B cell (primary cell): ENCODE data around the gene CUL9. TPM values are rescaled to one million over a fixed set of nuclear protein-coding genes. Genes with fewer than 3 reads are reported as not detected.

Experiments
- ATAC-seq: fragments of 200-7000 bp; cut with Tn5 transposase; one replicate; pipeline ENCODE4 v1.10.0; 2021; ENCODE audit warnings: low read depth, mild to moderate bottlenecking, moderate number of reproducible peaks, moderate library complexity
- CTCF ChIA-PET: fragments of 350-600 bp; sonication (Branson Sonifier 250); formaldehyde crosslinking; loops from one replicate; lab custom pipeline; 2021; ENCODE audit warnings: antibody characterized with exemption, inconsistent platforms; lab: Charles Lee
- POLR2A ChIA-PET: fragments of 350-600 bp; sonication (Branson Sonifier 250); formaldehyde crosslinking; loops from one replicate; lab custom pipeline; 2021; ENCODE audit warnings: antibody characterized with exemption; lab: Charles Lee
- DNase-seq: peaks from one replicate; pipeline ENCODE4 v3.0.0; 2013
- H2AFZ ChIP-seq: 2 replicates; pipeline ENCODE4 v1.6.1; 2012; ENCODE audit warnings: mild to moderate bottlenecking, low read depth, low read length; ENCODE audit not compliant: insufficient read depth, poor library complexity, severe bottlenecking
- H3K27ac ChIP-seq, 2 donors: 1 replicate in 1 of 2; 2 replicates in 1 of 2; pipeline ENCODE4 v1.5.1; 2012 to 2013; ENCODE audit warnings: low read length in 2 of 2, mild to moderate bottlenecking in 2 of 2, moderate library complexity in 1 of 2
- H3K27me3 ChIP-seq, 4 experiments: fragments of 200-600 bp in 1 of 4; sonication (generic) in 1 of 4; replicated peaks in 1 of 4; 1 replicate in 2 of 4; 2 replicates in 2 of 4; pipeline versions ENCODE4 v1.6.1 to v1.7.0; 2013 to 2016; ENCODE audit warnings: low read length in 3 of 4, mild to moderate bottlenecking in 2 of 4, mixed read lengths in 1 of 4, moderate library complexity in 1 of 4; ENCODE audit not compliant: insufficient read depth in 4 of 4, control insufficient read depth in 3 of 4; ENCODE audit errors: control extremely low read depth in 1 of 4
- H3K36me3 ChIP-seq, 2 experiments: replicated peaks in 1 of 2; 1 replicate in 1 of 2; 2 replicates in 1 of 2; pipeline versions ENCODE4 v1.6.1 to v1.7.1; 2013; ENCODE audit warnings: low read length in 1 of 2; ENCODE audit not compliant: insufficient read depth in 2 of 2, control insufficient read depth in 1 of 2; ENCODE audit errors: control extremely low read depth in 1 of 2, extremely low read depth in 1 of 2
- H3K4me1 ChIP-seq, 2 donors: fragments of 200-600 bp in 1 of 2; sonication (generic) in 1 of 2; 1 replicate in 1 of 2; 2 replicates in 1 of 2; pipeline versions ENCODE4 v1.5.1 to v1.6.1; 2013 to 2017; ENCODE audit warnings: low read length in 2 of 2; ENCODE audit not compliant: control insufficient read depth in 2 of 2, insufficient read depth in 2 of 2
- H3K4me2 ChIP-seq: replicated peaks from 2 replicates; pipeline ENCODE3; 2012; ENCODE audit warnings: mild to moderate bottlenecking, low read depth, low read length; ENCODE audit not compliant: poor library complexity, severe bottlenecking
- H3K4me3 ChIP-seq, 5 experiments: fragments of 200-600 bp in 1 of 5; sonication (generic) in 1 of 5; 1 replicate in 3 of 5; 2 replicates in 2 of 5; pipeline versions ENCODE4 v1.5.1 to v1.7.0; 2011 to 2016; ENCODE audit warnings: low read length in 4 of 5, mild to moderate bottlenecking in 4 of 5, low read depth in 2 of 5, control low read depth in 1 of 5, moderate library complexity in 1 of 5; ENCODE audit not compliant: insufficient read depth in 1 of 5; ENCODE audit errors: control extremely low read depth in 1 of 5, extremely low read depth in 1 of 5
- H3K79me2 ChIP-seq: fragments of 200-600 bp; sonication (generic); one replicate; pipeline ENCODE4 v1.6.0; 2016; ENCODE audit warnings: low read length; ENCODE audit not compliant: control insufficient read depth, insufficient read depth
- H3K9ac ChIP-seq: fragments of 200-600 bp; sonication (generic); 2 replicates; pipeline ENCODE4 v1.6.1; 2017; ENCODE audit warnings: mild to moderate bottlenecking, low read length, moderate library complexity
- H3K9me3 ChIP-seq, 3 donors: one replicate each; pipeline versions ENCODE4 v1.6.1 to v1.7.1; 2013; ENCODE audit warnings: low read length in 2 of 3; ENCODE audit not compliant: control insufficient read depth in 2 of 3, insufficient read depth in 1 of 3; ENCODE audit errors: control extremely low read depth in 1 of 3
- H4K20me1 ChIP-seq: 2 replicates; pipeline ENCODE4 v1.6.0; 2012; ENCODE audit warnings: mild to moderate bottlenecking, low read length; ENCODE audit not compliant: insufficient read depth, control insufficient read depth, poor library complexity, severe bottlenecking
- H3K27ac Mint-ChIP-seq: one replicate; pipeline ENCODE4 v1.8.0; 2021; ENCODE audit warnings: mixed read lengths
- H3K27me3 Mint-ChIP-seq: one replicate; pipeline ENCODE4 v1.8.0; 2021; ENCODE audit warnings: mixed read lengths
- H3K4me1 Mint-ChIP-seq: one replicate; pipeline ENCODE4 v1.8.0; 2021; ENCODE audit warnings: mixed read lengths
- H3K4me3 Mint-ChIP-seq: one replicate; pipeline ENCODE4 v1.8.0; 2021; ENCODE audit warnings: mixed read lengths
- H3K9me3 Mint-ChIP-seq: one replicate; pipeline ENCODE4 v1.8.0; 2022; ENCODE audit warnings: mixed read lengths; ENCODE audit not compliant: insufficient read depth
- EZH2 ChIP-seq: IDR thresholded peaks from 2 replicates; pipeline ENCODE4 v1.6.1; 2012; ENCODE audit warnings: borderline replicate concordance, low read depth, mild to moderate bottlenecking, moderate library complexity, low read length; ENCODE audit not compliant: insufficient read depth, poor library complexity, severe bottlenecking
- WGBS: methylation state at CpG from one replicate; pipeline ENCODE4 v1.1.5; 2013; ENCODE audit warnings: missing lambda C conversion rate; ENCODE audit not compliant: insufficient coverage; 5-methylcytosine and 5-hydroxymethylcytosine counted together
- intact Hi-C: fragments of 100-400 bp; cut with micrococcal nuclease; formaldehyde crosslinking; loops from one replicate; pipeline ENCODE4 v1.10.0; 2022
- polyA plus RNA-seq: library from polyadenylated mRNA; depleted of rRNA; stranded (reverse); fragments of >200 nt; gene quantifications from 2 replicates; pipeline ENCODE4 v1.2.3, GENCODE V29; 2012
- total RNA-seq, 2 donors: library from RNA; stranded (reverse); fragments of 120-200 nt in 1 of 2; gene quantifications; 1 replicate in 1 of 2; 2 replicates in 1 of 2; pipeline versions ENCODE4 v1.2.3 to v1.2.4, GENCODE V29; 2013 to 2022
- TF ChIP-seq, protein P1 (sequence below): fragments of 200-600 bp; IDR thresholded peaks from one replicate; pipeline ENCODE4 v1.8.0; 2022; ENCODE audit warnings: antibody characterized with exemption, mild to moderate bottlenecking

The CUL9 gene
- total and polyA plus RNA-seq, 2 donors (not counting 1 experiment from before 2014, with no cell fraction given) = 98.0 to 110 TPM

DNA sequence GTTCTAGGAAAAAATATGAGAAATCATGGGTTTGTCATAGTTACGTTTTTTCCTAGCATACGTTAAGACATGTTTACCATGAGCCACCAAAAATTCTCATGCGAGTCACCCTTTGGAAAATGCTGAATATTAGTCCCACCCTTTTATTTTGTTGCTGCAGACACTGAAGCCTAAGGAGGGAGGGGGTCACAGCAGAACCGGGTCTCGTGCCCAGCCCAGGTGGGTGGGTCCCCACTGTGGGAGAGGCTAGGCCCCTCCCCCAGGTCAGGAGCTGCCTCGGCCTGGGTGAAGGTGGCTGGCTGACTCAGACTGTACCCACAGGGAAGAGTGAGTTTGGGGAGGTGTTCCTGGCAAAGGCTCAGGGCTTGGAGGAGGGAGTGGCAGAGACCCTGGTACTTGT is 37.1 kb upstream of the CUL9 start:
- no peak overlapping the region for H3K9ac ChIP-seq
- WGBS = 68% methylated on average over 3 of the region's 6 CpGs
- no peaks in the 10 kb centered on the region for H3K79me2 ChIP-seq
- intact Hi-C loops = loop anchor here (5.0 kb wide), 1 partner anchor 138 kb away; no protein-coding TSS in a partner anchor
- H4K20me1 ChIP-seq = no peaks in the 10 kb centered on the region
- TF ChIP-seq, protein P1, sequence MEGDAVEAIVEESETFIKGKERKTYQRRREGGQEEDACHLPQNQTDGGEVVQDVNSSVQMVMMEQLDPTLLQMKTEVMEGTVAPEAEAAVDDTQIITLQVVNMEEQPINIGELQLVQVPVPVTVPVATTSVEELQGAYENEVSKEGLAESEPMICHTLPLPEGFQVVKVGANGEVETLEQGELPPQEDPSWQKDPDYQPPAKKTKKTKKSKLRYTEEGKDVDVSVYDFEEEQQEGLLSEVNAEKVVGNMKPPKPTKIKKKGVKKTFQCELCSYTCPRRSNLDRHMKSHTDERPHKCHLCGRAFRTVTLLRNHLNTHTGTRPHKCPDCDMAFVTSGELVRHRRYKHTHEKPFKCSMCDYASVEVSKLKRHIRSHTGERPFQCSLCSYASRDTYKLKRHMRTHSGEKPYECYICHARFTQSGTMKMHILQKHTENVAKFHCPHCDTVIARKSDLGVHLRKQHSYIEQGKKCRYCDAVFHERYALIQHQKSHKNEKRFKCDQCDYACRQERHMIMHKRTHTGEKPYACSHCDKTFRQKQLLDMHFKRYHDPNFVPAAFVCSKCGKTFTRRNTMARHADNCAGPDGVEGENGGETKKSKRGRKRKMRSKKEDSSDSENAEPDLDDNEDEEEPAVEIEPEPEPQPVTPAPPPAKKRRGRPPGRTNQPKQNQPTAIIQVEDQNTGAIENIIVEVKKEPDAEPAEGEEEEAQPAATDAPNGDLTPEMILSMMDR = no peak
- TF ChIP-seq EZH2 = no peak
- ChIA-PET CTCF (interaction anchor here (1.7 to 4.3 kb wide), 2 partner anchors 14 to 244 kb away, joined by 4 to 50 read pairs; no protein-coding TSS in a partner anchor), POLR2A (no interaction called here)
- H2AFZ ChIP-seq = no peak overlapping the region
- no peaks in the 10 kb centered on the region for H3K36me3 ChIP-seq
- ATAC-seq (no peak), DNase-seq (no peak)
- H3K27me3 Mint-ChIP-seq = peaks cover 10% of the 10 kb centered on the region
- H3K4me3 ChIP-seq = no peak overlapping the region
- no peak overlapping the region for H3K27ac Mint-ChIP-seq
- peaks cover 7 to 8% of the 10 kb centered on the region in 2 donors for H3K4me1 ChIP-seq
- H3K9me3 ChIP-seq = no peaks in the 10 kb centered on the region
- no peak overlapping the region for H3K4me3 Mint-ChIP-seq
- H3K27me3 ChIP-seq = peaks cover 0 to 4% (median 0%) of the 10 kb centered on the region in 4 experiments
- no peak overlapping the region for H3K27ac ChIP-seq
- H3K4me2 ChIP-seq = no peak overlapping the region
- peaks cover 8% of the 10 kb centered on the region for H3K4me1 Mint-ChIP-seq
- no peaks in the 10 kb centered on the region for H3K9me3 Mint-ChIP-seq

DNA sequence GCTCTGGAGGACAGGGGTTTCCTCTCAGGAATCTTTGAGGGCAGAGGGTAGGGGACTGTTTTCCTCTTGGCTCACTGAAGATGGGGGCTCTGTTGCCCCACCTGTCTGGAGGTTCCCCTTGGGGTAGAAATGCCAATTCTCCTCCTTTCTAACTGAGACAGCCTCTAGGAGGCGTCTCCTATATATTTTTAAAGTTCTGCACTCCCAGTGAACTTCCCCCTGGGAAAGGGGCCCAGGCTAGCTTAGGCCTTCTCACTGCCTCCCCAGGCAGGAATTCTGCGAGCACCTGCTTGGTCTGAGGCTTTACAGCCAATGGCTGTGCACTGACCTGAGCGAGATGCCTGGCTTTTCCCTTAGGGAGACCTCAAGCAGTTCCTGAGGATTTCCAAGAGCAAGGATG is 35.7 kb upstream of the CUL9 start:
- no peak overlapping the region for H3K9ac ChIP-seq
- POLR2A ChIA-PET = no interaction called here

More for the DNA sequence above, 35.7 kb upstream of the CUL9 start:
- Histone ChIP-seq H3K27me3 (peaks cover 0 to 4% (median 0%) of the 10 kb centered on the region in 4 experiments), H2AFZ (no peak overlapping the region), H3K36me3 (no peaks in the 10 kb centered on the region), H3K4me3 (no peak overlapping the region), H3K27ac (no peak overlapping the region), H3K79me2 (no peaks in the 10 kb centered on the region), H3K4me2 (no peak overlapping the region), H3K9me3 (no peaks in the 10 kb centered on the region), H3K4me1 (peaks cover 7 to 8% of the 10 kb centered on the region in 2 donors), H4K20me1 (no peaks in the 10 kb centered on the region)
- 88% methylated on average over 2 of the region's 3 CpGs for WGBS
- no peak overlapping the region for H3K27ac Mint-ChIP-seq
- no peak for DNase-seq
- no peak overlapping the region for H3K4me3 Mint-ChIP-seq
- CTCF ChIA-PET = interaction anchor here (1.6 kb wide), 1 partner anchor 245 kb away, joined by 5 read pairs; no protein-coding TSS in a partner anchor
- TF ChIP-seq EZH2 = no peak
- TF ChIP-seq, protein P1 = no peak
- no peak for ATAC-seq
- H3K27me3 Mint-ChIP-seq = peaks cover 10% of the 10 kb centered on the region
- intact Hi-C loops = no loop called here
- H3K4me1 Mint-ChIP-seq = peaks cover 8% of the 10 kb centered on the region
- H3K9me3 Mint-ChIP-seq = no peaks in the 10 kb centered on the region
